SIG-M5 treated with dmso at 0.1 percent for 504 hours (cell line): ENCODE measurements around the gene TBX3.
A peak's percentile ranks its signal among the peaks of the same experiment; 100 is the strongest.

Experiments used
- DNase-seq: peaks from one replicate; lab custom pipeline; 2025; ENCODE audit not compliant: unreplicated experiment; lab: John Stamatoyannopoulos, UW

Gene TBX3

DNA sequence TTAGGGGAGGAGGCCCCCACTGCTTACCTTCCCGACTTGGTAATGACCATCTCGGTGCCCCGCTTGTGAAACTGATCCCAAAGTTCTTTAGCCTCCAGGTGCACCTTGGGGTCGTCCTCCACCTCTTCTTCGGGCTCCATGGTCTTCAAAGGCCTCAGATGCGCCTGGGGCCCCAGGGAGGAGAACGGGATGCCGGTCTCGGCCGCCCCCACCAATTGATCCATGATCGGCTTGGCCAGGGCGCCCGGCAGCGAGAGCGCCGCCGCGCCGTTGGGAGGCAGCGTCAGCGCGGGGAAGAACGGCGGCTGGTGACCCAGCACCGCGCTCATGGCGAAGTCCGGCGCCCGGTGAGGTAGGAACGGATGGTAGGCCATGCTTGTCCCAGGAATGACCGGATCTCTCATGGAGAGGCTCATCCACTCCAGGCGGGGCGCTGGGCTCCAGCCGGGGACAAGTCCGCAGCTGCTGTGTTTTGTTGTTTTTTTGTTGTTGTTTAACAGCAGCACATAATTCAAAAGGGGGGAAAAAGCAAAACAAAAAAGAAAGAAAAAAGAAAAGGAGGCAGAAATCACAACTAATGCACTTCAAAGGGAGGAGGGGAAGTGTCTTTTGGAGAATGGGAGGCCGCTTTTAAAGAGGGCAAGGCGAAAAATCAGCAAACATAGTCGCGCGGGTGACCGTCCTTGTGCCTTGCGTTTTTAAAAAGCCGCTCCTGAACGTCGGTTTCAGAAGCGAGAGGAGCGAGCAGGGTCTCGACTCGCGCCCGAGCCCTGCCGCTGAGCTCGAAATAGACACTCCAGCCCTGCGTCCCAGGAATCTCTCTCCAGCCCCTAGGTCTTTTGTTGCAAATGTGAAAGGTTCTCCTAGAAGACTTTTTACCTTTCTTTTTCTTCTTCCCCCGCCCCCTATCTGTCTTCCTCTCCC, 928 bp downstream of the TBX3 start:
- DNase-seq, result peak; percentile 33

GRCh38 chr12:114682106-114682784, 1.7 kb downstream of the TBX3 start:
- DNase-seq, result no peak

- DNase-seq, result peak; percentile 40
Observed at GRCh38 chr12:114681116-114681871, 2.7 kb downstream of the TBX3 start.

GRCh38 chr12:114680604-114681069, 3.3 kb downstream of the TBX3 start:
- DNase-seq, result no peak

DNA sequence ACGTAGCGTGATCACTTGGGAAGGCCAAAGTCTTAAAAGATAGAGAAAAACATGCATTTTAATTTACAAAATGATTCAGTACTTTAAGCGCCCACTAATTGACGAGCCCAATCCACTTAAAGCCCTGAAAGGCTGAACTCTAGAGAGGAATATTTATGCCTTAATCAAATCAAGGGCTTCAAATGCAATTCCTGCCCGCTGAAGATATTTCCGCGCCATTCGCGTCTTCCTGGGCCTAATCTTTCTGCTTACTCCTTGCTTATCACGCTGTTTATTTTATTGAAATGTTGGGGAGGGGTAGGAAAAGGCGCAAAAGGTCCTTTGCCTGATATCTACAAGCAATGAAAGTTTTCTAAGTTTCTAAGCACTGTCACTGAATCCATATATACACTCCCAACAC, 4.0 kb downstream of the TBX3 start:
- no peak for DNase-seq

DNA sequence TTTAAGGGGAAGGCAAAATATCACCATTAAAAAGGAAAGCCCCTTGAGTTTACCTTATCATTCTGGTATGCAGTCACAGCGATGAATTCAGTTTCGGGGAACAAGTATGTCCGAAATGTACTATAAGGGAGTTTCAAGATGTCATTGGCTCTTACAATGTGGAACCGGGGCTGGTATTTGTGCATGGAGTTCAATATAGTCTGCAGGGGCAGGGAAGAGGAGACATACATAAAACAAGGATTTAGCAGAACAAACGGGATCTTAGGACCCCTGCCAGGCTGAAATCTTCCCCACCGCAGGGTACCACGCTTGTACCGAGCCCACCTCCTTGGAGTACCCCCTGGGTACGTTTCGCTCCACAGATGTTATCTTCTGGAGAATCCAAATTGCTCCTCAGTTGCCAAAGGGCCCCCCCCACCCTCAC, 4.5 kb downstream of the TBX3 start:
- no peak for DNase-seq

DNA sequence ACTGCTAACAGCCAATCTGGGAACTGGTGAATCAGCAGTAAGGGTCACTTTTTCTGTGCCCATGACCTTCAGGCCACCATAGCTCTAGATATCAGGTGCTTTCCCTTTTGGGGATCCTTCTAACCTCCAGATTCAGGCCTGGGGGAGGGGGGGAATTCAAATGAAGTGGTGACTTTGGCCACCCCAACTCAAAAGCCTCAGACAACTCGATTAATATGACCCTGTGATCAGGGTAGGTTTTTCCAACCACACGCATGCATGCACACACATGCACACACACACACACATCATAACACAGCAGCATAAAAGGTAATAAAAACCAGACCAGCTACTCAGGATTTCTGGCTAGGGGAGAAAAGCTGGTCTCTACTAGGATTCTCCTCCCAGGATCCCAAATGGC, 5.3 kb downstream of the TBX3 start:
- DNase-seq, result no peak

- no peak for DNase-seq
Observed at GRCh38 chr12:114678028-114678427, 5.9 kb downstream of the TBX3 start.

DNA sequence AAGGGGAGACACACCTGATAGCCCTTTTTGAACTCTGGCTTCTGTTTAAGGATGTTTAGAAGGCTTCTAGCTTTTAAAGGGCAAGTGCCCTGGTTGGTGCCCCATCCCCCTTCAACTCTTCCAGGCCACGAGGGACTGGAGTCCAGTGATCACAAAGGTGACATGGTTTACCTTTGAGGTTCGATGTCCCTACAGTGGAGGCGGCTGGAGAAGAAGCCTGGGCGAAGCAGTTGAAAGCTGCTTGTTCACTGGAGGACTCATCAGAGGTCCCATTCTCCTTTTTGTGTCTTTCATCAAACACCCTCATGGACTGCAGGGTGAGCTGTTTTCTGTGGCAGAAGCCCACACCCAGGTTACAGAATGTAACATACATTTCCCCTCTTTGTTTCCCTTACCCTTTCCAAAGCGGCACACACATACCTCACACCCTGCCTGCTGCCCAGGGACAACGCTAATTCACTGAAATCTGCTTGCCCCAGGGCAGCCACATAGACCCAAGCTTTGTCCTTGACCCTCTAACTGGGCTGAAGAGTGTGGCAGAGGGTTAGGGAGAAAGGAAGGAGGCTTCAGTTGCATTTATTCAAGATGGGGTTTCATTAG, 7.7 kb downstream of the TBX3 start:
- no peak for DNase-seq

DNA sequence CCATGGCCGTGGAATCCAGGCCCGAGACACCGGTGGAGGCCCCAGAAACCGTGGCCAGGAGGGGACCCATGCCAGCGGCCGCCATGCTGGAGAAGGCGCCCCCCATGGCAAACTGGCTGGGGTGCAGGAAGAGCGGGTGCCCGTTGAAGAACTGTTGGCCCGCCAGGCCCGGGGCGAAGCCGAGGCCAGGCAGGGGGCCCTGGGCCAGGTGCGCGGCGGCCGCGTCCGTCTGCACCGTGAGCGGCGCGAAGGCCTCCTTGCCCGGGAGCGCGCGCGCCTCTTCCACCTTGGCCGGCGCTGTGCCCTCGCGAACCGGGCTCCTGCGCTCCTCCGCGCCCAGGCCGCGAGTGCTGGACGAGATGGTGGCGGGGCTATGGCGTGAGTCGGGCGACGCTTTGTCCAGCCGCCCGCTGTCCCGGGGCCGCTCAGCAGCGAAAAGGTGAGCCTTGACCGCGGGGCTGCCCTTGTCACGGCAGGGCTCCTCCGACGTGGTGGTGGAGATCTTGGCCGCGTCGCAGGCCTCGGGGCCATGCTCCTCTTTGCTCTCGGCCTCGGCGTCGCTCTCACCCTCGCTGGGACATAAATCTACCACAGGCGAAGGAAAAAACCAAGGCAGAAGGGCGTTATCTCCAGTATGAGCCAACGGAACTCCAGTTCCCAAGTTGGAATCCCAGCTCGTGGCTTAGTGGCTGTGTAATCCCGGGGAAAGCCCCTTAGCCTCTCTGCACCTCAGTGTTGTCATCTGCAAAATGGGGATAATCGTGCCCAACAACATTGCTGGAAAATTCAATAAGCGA, 9.5 kb downstream of the TBX3 start:
- DNase-seq, result no peak

GRCh38 chr12:114673901-114674250, 10.1 kb downstream of the TBX3 start:
- no peak for DNase-seq

DNA sequence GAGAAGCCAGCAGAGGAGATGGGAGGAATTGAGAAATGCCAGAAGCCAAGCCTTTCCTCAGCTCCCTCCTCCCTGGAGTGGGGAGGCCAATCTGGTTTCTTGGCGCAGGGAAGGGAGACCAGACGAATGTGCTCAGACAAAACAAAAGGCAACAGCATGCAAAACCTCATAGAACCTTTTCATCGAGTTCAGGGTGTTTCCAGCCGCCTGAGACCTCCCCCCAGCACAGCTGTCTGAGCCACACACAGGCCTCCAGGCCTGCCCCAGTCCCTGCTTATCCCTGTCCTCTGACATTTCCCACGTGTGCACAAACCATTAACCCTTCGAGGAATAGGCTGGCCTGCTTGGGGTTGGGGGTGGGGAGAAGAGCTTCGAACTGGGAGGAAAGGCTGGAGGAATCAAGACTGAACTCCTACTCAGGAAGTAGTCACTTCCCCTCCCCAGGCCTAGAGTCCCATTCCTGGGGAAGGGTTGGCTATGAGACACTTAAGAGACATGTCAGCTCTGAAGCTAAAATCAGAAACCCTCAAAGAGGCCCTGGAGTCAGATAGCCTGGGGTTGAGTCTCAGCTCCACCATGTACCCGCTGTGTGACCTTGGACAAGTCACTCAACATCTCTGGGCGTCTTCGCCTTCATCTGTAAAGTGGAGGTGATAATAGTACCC, 10.7 kb downstream of the TBX3 start:
- DNase-seq, result no peak

DNA sequence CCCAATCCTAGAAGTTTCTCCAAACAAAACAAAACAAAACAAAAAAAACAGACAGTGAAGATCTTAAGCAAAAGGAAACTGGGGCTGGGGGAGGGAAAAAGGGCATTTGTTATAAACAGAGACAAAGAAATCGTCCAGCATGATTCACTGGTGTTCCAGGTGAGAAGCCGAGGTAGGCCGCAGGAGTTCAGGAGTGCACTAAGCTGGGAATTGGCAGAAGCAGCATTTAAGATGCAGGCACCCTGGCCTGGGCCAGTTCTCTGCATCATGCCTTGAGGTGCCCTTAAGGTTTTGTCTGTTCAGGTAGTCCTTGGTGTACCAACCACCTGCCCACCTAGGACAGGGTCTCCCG, 11.2 kb downstream of the TBX3 start:
- no peak for DNase-seq

GRCh38 chr12:114671443-114672411, 12.2 kb downstream of the TBX3 start:
- no peak for DNase-seq

DNA sequence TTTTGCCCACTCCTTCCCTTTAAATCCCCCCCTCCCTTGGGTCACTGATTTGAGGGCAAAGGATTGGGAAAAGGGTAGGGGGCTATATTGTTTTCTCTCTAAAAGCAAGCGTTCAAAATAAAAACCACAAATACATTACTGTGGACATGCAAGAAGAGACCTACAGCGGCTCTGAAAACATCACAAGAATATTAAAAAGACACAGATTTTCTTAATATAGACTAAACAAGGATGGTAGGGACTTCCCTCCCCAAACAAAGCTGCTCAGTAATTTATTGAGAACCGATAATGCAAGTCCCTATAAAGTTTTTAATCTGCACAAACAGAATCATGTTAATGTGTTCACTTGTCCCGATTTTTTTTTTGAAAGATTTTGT, 12.9 kb downstream of the TBX3 start:
- DNase-seq, result no peak

DNA sequence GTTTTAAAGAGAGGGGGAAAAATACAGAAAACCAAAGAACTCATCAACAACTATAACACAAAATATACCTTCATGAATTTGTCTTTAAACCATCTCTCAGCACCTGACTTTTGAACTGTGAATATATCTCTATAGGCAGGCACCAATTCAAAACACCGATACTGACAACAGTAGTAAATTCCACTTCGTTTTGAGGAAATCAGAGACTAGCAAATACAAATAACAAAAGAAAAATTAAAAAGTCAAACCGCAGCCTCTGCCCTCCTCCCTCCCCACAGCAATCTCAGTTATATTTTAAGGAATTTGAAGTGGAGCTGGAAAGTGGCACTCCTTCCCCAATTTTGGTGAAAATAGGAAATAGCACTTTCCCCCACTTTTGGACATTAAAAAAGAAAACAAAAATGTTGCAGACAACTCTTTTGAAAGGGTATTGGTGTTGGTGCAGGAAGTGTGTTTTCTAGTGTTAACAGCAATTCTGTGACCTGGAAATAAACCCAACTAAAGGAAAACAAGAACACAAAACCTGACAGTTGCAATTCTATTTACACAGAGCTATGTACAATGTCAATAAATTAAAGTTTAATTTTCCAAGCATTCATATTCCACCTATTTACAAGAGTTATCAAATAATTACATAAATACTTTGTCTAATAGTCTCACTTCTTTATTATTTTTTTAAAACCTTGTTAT, 13.5 kb downstream of the TBX3 start:
- no peak for DNase-seq

DNA sequence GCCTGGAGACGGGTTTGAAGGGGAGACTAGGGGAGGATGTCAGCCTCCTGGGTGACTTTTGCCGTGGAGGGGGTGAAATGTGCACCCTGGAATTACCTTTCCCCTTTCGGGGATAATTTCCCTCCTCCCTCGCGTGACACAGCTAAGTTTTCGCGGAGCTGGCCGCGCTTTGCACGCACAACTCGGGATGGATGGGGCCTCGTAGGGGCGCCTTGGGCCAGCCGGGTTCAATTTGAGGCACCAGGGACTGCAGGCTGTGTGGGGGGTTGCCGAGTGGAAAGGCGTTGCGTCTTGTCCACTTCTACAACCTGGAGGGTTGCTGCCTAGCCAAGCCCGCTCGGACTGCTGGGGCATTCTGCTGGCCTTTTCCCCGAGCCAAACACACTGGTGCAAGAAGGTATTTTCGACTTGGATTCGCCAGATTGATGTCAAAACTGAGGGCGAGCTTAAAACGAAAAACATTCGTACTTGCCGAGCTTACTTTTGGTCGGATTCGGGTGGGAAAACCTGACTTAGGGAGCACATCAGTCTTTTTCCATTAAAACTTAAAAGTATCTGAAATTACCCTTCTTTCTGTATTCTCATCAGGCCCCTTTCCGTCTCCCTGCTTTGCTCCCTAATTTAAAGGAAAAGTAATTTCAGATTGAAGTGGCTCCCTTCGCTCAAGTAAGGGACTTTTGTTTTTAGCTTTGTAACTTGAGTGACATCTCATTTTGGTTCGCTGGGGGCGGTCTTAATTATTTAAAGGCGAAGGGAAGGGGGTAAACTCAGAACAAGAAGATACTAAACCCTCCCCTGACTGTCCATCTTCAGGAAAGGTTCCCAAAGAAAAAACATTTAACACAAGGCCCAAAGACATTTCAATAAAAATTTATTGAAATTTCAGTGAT, 14.3 kb downstream of the TBX3 start:
- no peak for DNase-seq
